SK-N-SH (cell line): ENCODE data around the gene CATSPERZ. TPM values are rescaled to one million over a fixed set of nuclear protein-coding genes. Genes with fewer than 3 reads are reported as not detected.

Experiments
- CTCF ChIA-PET: fragments of 300-600, 350-600 bp; formaldehyde crosslinking; extraction: SDS; loops from one replicate; lab custom pipeline; 2021; lab: Yijun Ruan, JAX
- POLR2A ChIA-PET: fragments of 350-600 bp; sonication (Branson Sonifier 250); formaldehyde crosslinking; extraction: SDS; loops from one replicate; lab custom pipeline; 2020; ENCODE audit warnings: antibody characterized with exemption, inconsistent platforms; lab: Yijun Ruan, JAX
- DNase-seq: peaks from one replicate; pipeline ENCODE4 v3.0.0; 2012
- H2AFZ ChIP-seq: fragments of 200-600 bp; sonication (generic); 2 replicates; pipeline ENCODE4 v1.8.1; 2016; ENCODE audit warnings: antibody characterized with exemption, mild to moderate bottlenecking, low read depth
- H3F3A ChIP-seq: fragments of 200-600 bp; sonication (generic); replicated peaks from 2 replicates; pipeline ENCODE3; 2016; ENCODE audit warnings: antibody characterized with exemption, mild to moderate bottlenecking; ENCODE audit not compliant: insufficient read depth
- H3K27ac ChIP-seq, 2 experiments: fragments of 200-500 bp in 1 of 2; fragments of 200-600 bp in 1 of 2; sonication (Bioruptor generic) in 1 of 2; sonication (generic), shearing (Covaris generic) in 1 of 2; 2 replicates each; pipeline versions ENCODE4 v1.5.1 to v1.6.1; 2014 to 2016; ENCODE audit warnings: low read depth in 2 of 2, inconsistent platforms in 1 of 2, low read length in 1 of 2, mild to moderate bottlenecking in 1 of 2, mixed read lengths in 1 of 2
- H3K27me3 ChIP-seq: fragments of 200-600 bp; sonication (generic), shearing (Covaris generic); 2 replicates; pipeline ENCODE4 v1.6.1; 2016; ENCODE audit warnings: mixed run types; ENCODE audit not compliant: insufficient read depth
- H3K36me3 ChIP-seq, 2 experiments: fragments of 200-500 bp in 1 of 2; fragments of 200-600 bp in 1 of 2; sonication (Bioruptor generic) in 1 of 2; sonication (generic) in 1 of 2; replicated peaks in 1 of 2; 2 replicates each; pipeline versions ENCODE3 to v1.5.1; 2014 to 2016; ENCODE audit warnings: low read length in 1 of 2, mild to moderate bottlenecking in 1 of 2; ENCODE audit not compliant: insufficient read depth in 2 of 2, control insufficient read depth in 1 of 2
- H3K4me1 ChIP-seq, 2 experiments: fragments of 200-500 bp in 1 of 2; fragments of 200-600 bp in 1 of 2; sonication (Bioruptor generic) in 1 of 2; sonication (generic), shearing (Covaris generic) in 1 of 2; 2 replicates each; pipeline versions ENCODE4 v1.5.1 to v1.6.1; 2014 to 2016; ENCODE audit warnings: low read depth in 1 of 2, low read length in 1 of 2, mixed run types in 1 of 2; ENCODE audit not compliant: insufficient read depth in 2 of 2, control insufficient read depth in 1 of 2
- H3K4me2 ChIP-seq: fragments of 200-600 bp; sonication (generic), shearing (Covaris generic); 2 replicates; pipeline ENCODE4 v1.6.1; 2017; ENCODE audit warnings: mixed run types
- H3K4me3 ChIP-seq, 2 experiments: fragments of 200-500 bp in 1 of 2; fragments of 200-600 bp in 1 of 2; sonication (Bioruptor generic) in 1 of 2; sonication (generic), shearing (Covaris generic) in 1 of 2; 2 replicates each; pipeline versions ENCODE4 v1.5.1 to v1.8.1; 2014 to 2016; ENCODE audit warnings: low read depth in 2 of 2, inconsistent platforms in 1 of 2, low read length in 1 of 2, mild to moderate bottlenecking in 1 of 2, mixed read lengths in 1 of 2, moderate library complexity in 1 of 2
- H3K79me2 ChIP-seq: fragments of 200-600 bp; sonication (generic); 2 replicates; pipeline ENCODE4 v1.8.1; 2017; ENCODE audit warnings: mild to moderate bottlenecking; ENCODE audit not compliant: insufficient read depth
- H3K9ac ChIP-seq: fragments of 200-600 bp; sonication (generic); 2 replicates; pipeline ENCODE4 v1.6.1; 2017; ENCODE audit warnings: mixed run types
- H3K9me2 ChIP-seq: fragments of 200-600 bp; sonication (generic); 2 replicates; pipeline ENCODE4 v1.6.1; 2017; ENCODE audit warnings: mixed run types
- H3K9me3 ChIP-seq: fragments of 200-600 bp; sonication (generic); 2 replicates; pipeline ENCODE4 v1.6.1; 2017; ENCODE audit warnings: mixed run types, mild to moderate bottlenecking, moderate library complexity
- H4K20me1 ChIP-seq: fragments of 200-600 bp; sonication (generic); 2 replicates; pipeline ENCODE4 v1.6.1; 2017; ENCODE audit warnings: mild to moderate bottlenecking, mixed run types; ENCODE audit not compliant: insufficient read depth
- CHD2 ChIP-seq: fragments of 150-350 bp; IDR thresholded peaks from 2 replicates; pipeline ENCODE4 v1.6.1; 2018; ENCODE audit warnings: low read length; ENCODE audit not compliant: partially characterized antibody
- EP300 ChIP-seq, 2 experiments: IDR thresholded peaks; 2 replicates each; pipeline versions ENCODE4 v1.4.0 to v1.6.1; 2012; ENCODE audit warnings: borderline replicate concordance in 1 of 2, low read depth in 1 of 2, low read length in 1 of 2
- EZH2phosphoT487 ChIP-seq: fragments of 200-600 bp; sonication (generic); IDR thresholded peaks from 2 replicates; pipeline ENCODE4 v1.6.1; 2017; ENCODE audit warnings: low read depth, mixed run types, mild to moderate bottlenecking, antibody characterized with exemption, moderate library complexity, borderline replicate concordance
- FOSL2 ChIP-seq: IDR thresholded peaks from 2 replicates; pipeline ENCODE4 v1.4.0; 2012; ENCODE audit warnings: low read depth, mild to moderate bottlenecking, moderate library complexity, borderline replicate concordance
- FOXJ3 ChIP-seq: sonication (generic); formaldehyde crosslinking; IDR thresholded peaks from 2 replicates; pipeline ENCODE4 v1.5.1; 2020; ENCODE audit warnings: mild to moderate bottlenecking, missing genetic modification reagents
- GATA2 ChIP-seq: sonication (generic); formaldehyde crosslinking; IDR thresholded peaks from 2 replicates; pipeline ENCODE4 v1.5.0; 2020; ENCODE audit warnings: mild to moderate bottlenecking, missing genetic modification reagents
- MEF2A ChIP-seq: IDR thresholded peaks from 2 replicates; pipeline ENCODE4 v1.4.0; 2012; ENCODE audit warnings: low read depth, borderline replicate concordance
- RAD21 ChIP-seq: IDR thresholded peaks from 2 replicates; pipeline ENCODE4 v1.6.1; 2012; ENCODE audit warnings: mild to moderate bottlenecking, low read length
- RXRA ChIP-seq: IDR thresholded peaks from 2 replicates; pipeline ENCODE4 v1.4.0; 2012; ENCODE audit warnings: low read depth, mild to moderate bottlenecking, borderline replicate concordance
- SIN3A ChIP-seq: IDR thresholded peaks from 2 replicates; pipeline ENCODE4 v1.6.1; 2012; ENCODE audit warnings: low read depth, mild to moderate bottlenecking, low read length, moderate library complexity, borderline replicate concordance
- SMC3 ChIP-seq: IDR thresholded peaks from 2 replicates; pipeline ENCODE4 v1.6.1; 2012; ENCODE audit warnings: low read depth, low read length, improper control_type of control experiment
- TCF12 ChIP-seq: IDR thresholded peaks from 2 replicates; pipeline ENCODE4 v1.4.0; 2012
- TEAD4 ChIP-seq: IDR thresholded peaks from 2 replicates; pipeline ENCODE4 v1.4.0; 2012; ENCODE audit warnings: mild to moderate bottlenecking, borderline replicate concordance; ENCODE audit not compliant: insufficient read depth
- WGBS: methylation state at CpG from one replicate; pipeline ENCODE4 v1.1.6; 2017; ENCODE audit warnings: low lambda C conversion rate; 5-methylcytosine and 5-hydroxymethylcytosine counted together
- polyA plus RNA-seq, 3 experiments: library from polyadenylated mRNA; depleted of rRNA; stranded (reverse); fragments of >200 nt; gene quantifications; 2 replicates each; pipeline ENCODE4 v1.2.3, GENCODE V29; 2012
- TF ChIP-seq, protein P1 (sequence below): fragments of 150-350 bp; IDR thresholded peaks from 2 replicates; pipeline ENCODE4 v1.6.1; 2017; ENCODE audit warnings: antibody characterized with exemption, low read length, low read depth, borderline replicate concordance
- TF ChIP-seq, protein P2 (sequence below): IDR thresholded peaks from 2 replicates; pipeline ENCODE4 v1.4.0; 2012; ENCODE audit warnings: low read depth, borderline replicate concordance
- TF ChIP-seq, protein P3 (sequence below): fragments of 200-600 bp; sonication (generic); IDR thresholded peaks from 2 replicates; pipeline ENCODE4 v1.6.1; 2017; ENCODE audit warnings: antibody characterized with exemption, mild to moderate bottlenecking, moderate library complexity
- TF ChIP-seq, protein P4 (sequence below): IDR thresholded peaks from 2 replicates; pipeline ENCODE4 v1.4.0; 2012; ENCODE audit warnings: low read depth, borderline replicate concordance

Gene CATSPERZ
- polyA plus RNA-seq, 1 of the 3 experiments (the other 2 are of a cell fraction): 0.54 TPM

DNA sequence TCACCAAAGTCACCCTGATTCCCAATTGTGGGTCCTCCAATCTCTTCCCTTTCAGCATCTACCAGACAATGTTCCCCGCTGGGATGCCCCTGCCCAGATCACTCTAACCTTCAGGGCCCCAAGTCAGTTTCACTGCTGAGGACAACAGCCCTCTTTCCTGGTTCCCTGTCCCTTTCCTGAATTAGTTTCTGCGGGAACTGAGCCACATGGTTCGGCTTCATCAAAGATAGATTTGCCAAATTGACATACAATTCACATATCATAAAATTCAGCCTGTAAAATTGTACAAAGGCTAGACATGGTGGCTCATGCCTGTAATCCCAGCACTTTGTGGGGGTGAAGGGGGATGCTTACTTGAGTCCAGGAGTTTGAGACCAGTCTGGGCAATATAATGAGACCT is 27.8 kb downstream of the CATSPERZ start:
- Histone ChIP-seq H3K27ac (no peak overlapping the region), H3K9me3 (no peaks in the 10 kb centered on the region), H3K4me2 (no peak overlapping the region), H3F3A (peaks cover 14% of the 10 kb centered on the region), H3K9me2 (no peaks in the 10 kb centered on the region), H3K9ac (no peak overlapping the region), H3K27me3 (no peaks in the 10 kb centered on the region), H3K4me3 (no peak overlapping the region), H2AFZ (no peak overlapping the region), H3K4me1 (peaks cover 0 to 6% of the 10 kb centered on the region in 2 experiments; a peak in 2 of 4 replicates), H3K79me2 (no peaks in the 10 kb centered on the region), H3K36me3 (no peaks in the 10 kb centered on the region), H4K20me1 (no peaks in the 10 kb centered on the region)
- TF ChIP-seq CHD2: no peak
- ChIA-PET CTCF (interaction anchor here (1.4 kb wide), 1 partner anchor 28 kb away, joined by 4 read pairs; no protein-coding TSS in a partner anchor), POLR2A (no interaction called here)
- WGBS: 75% methylated on average over 3 of the region's 3 CpGs
- no peak for DNase-seq

DNA sequence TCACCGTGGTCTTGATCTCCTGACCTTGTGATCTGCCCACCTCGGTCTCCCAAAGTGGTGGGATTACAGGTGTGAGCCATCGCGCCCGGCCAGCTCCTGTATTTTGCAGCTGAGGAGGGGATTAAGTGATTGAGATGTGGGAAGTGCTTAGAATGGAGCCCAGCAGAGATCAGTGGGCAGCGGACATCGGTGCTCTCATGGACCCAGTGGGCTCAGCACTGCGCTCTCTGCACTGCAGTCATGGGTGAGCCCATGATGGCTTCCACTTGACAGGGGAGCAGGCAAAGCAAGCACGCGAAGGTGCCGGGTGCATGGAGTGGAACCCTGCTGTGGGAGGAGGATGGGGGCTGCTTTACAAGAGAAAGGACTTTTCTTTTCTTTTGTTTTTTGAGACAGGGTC is 30.7 kb downstream of the CATSPERZ start:
- Histone ChIP-seq H3K27me3 (no peaks in the 10 kb centered on the region), H3K4me2 (no peak overlapping the region), H3K79me2 (no peaks in the 10 kb centered on the region), H3K9ac (no peak overlapping the region), H3K36me3 (no peaks in the 10 kb centered on the region), H3K27ac (no peak overlapping the region), H3K9me2 (no peaks in the 10 kb centered on the region), H3K4me1 (peaks cover 4 to 6% of the 10 kb centered on the region in 2 experiments; a peak in 2 of 4 replicates), H3F3A (peaks cover 12% of the 10 kb centered on the region), H3K4me3 (no peak overlapping the region), H3K9me3 (no peaks in the 10 kb centered on the region), H2AFZ (no peak overlapping the region), H4K20me1 (no peaks in the 10 kb centered on the region)
- ChIA-PET POLR2A (no interaction called here), CTCF (interaction anchor here (0.8 to 2.0 kb wide), 5 partner anchors 11 to 59 kb away, joined by 3 to 9 read pairs (median 3); partner anchors contain the start of genes PRDX5 and TRMT112)
- DNase-seq: no peak
- no peak for TF ChIP-seq MEF2A
- TF ChIP-seq, protein P1, sequence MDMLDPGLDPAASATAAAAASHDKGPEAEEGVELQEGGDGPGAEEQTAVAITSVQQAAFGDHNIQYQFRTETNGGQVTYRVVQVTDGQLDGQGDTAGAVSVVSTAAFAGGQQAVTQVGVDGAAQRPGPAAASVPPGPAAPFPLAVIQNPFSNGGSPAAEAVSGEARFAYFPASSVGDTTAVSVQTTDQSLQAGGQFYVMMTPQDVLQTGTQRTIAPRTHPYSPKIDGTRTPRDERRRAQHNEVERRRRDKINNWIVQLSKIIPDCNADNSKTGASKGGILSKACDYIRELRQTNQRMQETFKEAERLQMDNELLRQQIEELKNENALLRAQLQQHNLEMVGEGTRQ: no peak
- TF ChIP-seq FOSL2: no peak
- no peak for TF ChIP-seq EZH2phosphoT487
- TF ChIP-seq, protein P2, sequence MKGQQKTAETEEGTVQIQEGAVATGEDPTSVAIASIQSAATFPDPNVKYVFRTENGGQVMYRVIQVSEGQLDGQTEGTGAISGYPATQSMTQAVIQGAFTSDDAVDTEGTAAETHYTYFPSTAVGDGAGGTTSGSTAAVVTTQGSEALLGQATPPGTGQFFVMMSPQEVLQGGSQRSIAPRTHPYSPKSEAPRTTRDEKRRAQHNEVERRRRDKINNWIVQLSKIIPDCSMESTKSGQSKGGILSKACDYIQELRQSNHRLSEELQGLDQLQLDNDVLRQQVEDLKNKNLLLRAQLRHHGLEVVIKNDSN: no peak
- TF ChIP-seq SIN3A: no peak
- TF ChIP-seq, protein P3, sequence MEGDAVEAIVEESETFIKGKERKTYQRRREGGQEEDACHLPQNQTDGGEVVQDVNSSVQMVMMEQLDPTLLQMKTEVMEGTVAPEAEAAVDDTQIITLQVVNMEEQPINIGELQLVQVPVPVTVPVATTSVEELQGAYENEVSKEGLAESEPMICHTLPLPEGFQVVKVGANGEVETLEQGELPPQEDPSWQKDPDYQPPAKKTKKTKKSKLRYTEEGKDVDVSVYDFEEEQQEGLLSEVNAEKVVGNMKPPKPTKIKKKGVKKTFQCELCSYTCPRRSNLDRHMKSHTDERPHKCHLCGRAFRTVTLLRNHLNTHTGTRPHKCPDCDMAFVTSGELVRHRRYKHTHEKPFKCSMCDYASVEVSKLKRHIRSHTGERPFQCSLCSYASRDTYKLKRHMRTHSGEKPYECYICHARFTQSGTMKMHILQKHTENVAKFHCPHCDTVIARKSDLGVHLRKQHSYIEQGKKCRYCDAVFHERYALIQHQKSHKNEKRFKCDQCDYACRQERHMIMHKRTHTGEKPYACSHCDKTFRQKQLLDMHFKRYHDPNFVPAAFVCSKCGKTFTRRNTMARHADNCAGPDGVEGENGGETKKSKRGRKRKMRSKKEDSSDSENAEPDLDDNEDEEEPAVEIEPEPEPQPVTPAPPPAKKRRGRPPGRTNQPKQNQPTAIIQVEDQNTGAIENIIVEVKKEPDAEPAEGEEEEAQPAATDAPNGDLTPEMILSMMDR: no peak
- TF ChIP-seq, protein P4, sequence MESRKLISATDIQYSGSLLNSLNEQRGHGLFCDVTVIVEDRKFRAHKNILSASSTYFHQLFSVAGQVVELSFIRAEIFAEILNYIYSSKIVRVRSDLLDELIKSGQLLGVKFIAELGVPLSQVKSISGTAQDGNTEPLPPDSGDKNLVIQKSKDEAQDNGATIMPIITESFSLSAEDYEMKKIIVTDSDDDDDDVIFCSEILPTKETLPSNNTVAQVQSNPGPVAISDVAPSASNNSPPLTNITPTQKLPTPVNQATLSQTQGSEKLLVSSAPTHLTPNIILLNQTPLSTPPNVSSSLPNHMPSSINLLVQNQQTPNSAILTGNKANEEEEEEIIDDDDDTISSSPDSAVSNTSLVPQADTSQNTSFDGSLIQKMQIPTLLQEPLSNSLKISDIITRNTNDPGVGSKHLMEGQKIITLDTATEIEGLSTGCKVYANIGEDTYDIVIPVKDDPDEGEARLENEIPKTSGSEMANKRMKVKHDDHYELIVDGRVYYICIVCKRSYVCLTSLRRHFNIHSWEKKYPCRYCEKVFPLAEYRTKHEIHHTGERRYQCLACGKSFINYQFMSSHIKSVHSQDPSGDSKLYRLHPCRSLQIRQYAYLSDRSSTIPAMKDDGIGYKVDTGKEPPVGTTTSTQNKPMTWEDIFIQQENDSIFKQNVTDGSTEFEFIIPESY: no peak
- no peak for TF ChIP-seq GATA2 (CRISPR knock-in tag)
- TF ChIP-seq TEAD4: no peak
- no peak for TF ChIP-seq EP300 (IDR thresholded peaks at IDR 0.05; ENCODE audit: borderline replicate concordance in 1 of 2, low read depth in 1 of 2, low read length in 1 of 2)
- no peak for TF ChIP-seq RAD21
- TF ChIP-seq RXRA: no peak
- TF ChIP-seq FOXJ3: no peak
- TF ChIP-seq TCF12: no peak
- TF ChIP-seq SMC3: no peak
- 89% methylated on average over 11 of the region's 11 CpGs for WGBS
